GM19099 (cell line): Measurements from ENCODE around the gene TMEM8B.

Experiments used
- POLR2A ChIP-seq: IDR thresholded peaks from 3 replicates; pipeline ENCODE4 v1.6.1; 2011; ENCODE audit warnings: low read depth; ENCODE audit not compliant: insufficient read length; ENCODE audit errors: extremely low read depth

TMEM8B gene

DNA sequence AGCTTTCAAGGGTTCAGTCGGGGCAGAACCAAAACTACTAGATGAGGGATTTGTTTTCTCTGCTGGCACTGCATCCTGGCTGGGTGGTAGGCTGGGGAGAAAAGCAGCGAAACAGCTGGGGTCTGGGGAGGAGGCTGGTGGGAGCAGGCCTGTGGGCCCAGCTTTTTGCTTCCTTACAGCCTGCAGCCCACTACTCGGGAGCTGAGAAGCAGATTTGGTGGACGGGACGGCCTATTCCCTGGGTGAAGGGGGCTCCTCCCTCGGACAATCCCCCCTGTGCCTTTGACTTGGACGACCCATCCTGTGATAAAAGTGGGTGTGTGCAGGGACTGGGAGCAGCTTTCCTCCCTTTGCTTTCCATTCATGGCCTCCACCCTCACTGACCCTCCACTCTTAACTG is 28.5 kb upstream of the TMEM8B start:
- TF ChIP-seq POLR2A = no peak

DNA sequence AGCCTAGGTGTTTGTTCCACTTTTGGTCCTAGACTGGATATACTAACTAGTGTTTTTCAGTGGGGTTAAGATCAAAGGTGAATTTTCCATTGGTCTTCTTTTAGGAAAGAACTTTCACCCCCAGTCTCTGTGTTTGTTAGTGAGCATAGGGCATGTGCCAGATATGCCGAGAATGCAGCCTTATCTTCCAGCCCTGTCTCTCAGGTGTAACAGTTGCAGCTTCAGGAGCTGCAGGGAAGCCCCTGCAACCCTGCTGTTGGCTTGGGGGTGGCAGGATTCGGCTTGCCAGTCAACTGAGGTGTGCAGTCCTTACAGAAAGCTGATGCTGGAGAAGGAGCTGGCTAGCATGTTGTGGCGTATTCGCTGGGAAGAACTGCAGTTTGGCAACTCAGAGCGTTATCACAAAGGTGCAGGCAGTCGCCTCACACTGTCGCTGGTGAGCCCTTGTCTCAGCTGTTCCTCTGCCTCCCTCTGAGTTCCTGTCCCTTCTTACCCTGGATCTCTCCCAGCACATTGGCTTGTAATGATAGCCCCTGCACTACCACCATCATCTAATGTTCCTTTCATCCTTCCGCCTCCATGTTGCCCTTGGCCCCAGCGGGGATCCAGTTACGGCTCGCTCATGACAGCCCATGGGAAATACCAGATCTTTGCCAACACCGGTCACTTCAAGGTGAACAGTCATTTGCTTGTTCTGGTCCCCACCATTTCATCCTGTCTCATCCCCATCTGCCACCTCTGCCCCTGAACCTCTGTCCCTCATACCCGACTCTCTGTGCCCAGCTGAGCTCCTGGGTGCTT is 27.5 kb upstream of the TMEM8B start:
- no peak for TF ChIP-seq POLR2A

DNA sequence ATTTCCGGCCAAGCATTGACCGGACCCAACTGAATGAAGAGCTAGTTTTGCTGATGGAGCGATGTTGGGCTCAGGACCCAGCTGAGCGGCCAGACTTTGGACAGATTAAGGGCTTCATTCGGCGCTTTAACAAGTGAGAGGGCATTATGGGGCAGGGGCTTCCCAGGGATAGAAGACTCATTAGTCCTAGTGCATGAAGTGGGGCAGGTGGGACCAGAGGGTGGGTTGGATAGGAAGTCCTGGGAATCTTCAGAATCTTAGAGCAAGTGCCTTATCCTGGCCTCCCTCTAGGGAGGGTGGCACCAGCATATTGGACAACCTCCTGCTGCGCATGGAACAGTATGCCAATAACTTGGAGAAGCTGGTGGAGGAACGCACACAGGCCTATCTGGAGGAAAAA is 22.9 kb upstream of the TMEM8B start:
- TF ChIP-seq POLR2A = no peak

- TF ChIP-seq POLR2A = no peak
Observed at GRCh38 chr9:35808433-35808832, 20.6 kb upstream of the TMEM8B start.

DNA sequence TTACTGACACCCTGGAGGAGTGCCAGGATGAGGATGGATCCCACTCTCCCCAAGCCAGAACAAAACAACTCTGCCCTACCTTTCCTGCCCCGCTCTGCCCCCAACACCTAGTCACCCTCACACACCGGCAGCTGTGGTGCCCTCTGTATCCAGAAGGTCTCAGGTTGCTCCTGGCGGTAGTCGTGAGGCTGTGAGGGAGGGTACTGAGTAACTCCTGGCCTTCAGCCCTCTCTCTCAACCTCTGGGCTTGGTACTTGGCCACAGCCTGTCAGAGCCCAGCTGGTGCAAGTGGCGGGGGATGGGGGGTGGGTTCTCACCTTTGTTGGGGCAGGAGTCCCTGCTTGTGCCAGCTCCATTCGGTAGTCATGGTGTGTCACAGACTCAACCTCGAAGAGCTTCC is 18.9 kb upstream of the TMEM8B start:
- no peak for TF ChIP-seq POLR2A

GRCh38 chr9:35811381-35812024 is 17.5 kb upstream of the TMEM8B start:
- no peak for TF ChIP-seq POLR2A

DNA sequence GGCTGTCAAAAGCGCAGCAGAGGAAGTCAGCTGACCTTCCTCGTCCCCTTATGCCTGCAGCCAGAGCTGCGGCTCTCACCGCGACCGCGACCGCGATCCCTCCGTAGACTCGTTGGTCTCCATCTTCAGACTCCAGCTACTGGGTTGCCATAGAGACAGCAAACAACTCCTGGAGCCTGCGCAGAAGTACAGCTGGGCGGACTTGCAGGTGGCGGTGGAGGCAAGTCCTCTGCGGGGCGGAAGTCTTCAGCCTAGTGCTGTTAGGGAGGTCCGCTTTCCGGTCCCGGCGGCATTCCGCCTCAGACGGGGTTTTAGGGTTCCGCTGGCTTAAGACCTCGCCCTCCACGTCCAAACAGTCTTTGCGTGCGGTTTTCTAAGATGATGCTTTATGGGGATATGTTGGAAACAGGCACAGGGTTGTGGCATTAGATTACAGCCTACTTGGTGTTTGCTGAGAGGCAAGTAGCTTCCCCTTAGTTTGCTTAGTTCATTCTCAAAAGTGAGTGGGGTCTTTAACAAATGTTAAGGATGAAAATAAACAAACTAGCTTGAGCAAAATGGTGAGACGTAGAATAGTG is 16.9 kb upstream of the TMEM8B start, which contains the start of gene SPAG8:
Gene SPAG8 (minus strand): TSS at position 238 of the 578 bp plus-strand sequence. CDS start 115 bp downstream, at position 123.
- TF ChIP-seq POLR2A = peak; percentile 44

DNA sequence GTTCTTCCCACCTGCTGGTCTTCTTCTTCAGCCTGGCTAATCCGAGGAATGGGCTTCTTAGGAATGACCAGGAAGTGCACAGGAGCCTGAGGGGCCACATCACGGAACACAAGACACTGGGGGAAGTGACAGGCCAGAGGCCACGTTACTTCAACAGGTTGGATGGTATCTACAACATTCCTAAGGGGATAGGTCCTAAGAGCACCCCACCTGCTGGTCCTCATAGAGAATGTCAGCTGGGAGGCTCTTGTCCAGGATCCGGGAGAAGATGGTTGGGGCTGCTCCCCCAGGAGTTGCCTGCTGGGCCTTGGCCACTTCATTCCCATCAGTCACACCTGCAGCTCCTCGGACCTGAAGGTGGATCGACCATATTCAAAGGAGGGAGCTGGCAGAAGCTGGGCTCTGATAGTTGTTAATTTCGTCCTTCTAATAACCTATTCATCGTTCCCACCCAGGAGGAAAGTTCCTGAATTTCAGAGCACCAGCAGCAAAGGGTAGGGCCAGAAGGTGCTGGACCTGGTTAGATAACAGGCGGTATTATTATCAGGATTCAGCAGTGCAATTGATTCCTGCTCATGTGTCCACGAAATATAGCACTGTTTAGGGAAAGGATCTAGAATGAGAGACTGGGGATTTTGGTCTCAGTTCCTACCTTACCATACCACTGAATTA is 15.5 kb upstream of the TMEM8B start:
- no peak for TF ChIP-seq POLR2A

DNA sequence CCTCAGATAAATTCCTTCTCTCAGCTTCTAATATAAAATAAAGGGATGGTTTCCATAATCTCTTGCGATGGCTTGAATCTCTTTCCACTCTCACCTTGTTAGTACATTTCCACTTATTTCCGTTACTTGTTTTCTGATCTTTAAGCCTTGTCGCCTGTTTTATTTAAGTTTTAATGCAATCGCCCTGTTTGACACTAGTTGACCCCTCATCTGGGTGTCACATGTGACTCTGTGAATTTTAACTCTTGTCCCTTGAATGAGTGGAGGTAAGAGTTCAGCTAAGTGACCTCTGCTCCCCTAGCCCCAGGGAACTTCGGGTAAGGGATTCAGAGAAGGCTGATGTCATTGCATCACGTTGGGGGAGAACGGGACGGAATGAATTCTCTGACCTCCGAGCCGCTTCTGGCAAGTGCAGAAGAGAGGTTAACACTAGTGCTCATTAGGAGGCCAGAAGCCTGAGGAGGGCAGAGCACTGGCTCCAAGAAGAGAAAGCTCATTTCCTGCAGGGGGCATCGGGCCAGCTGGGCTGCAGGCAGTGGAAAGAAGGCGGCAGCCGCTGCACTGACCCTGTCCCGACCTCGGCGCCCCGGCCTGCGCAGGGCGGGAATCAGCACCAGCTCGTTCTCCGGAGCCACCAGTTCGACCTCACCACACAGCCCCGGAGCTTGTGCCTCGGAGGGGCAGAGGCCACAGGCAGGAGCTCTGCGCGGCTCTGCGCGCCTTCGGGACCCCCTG is 14.8 kb upstream of the TMEM8B start:
- TF ChIP-seq POLR2A = no peak

DNA sequence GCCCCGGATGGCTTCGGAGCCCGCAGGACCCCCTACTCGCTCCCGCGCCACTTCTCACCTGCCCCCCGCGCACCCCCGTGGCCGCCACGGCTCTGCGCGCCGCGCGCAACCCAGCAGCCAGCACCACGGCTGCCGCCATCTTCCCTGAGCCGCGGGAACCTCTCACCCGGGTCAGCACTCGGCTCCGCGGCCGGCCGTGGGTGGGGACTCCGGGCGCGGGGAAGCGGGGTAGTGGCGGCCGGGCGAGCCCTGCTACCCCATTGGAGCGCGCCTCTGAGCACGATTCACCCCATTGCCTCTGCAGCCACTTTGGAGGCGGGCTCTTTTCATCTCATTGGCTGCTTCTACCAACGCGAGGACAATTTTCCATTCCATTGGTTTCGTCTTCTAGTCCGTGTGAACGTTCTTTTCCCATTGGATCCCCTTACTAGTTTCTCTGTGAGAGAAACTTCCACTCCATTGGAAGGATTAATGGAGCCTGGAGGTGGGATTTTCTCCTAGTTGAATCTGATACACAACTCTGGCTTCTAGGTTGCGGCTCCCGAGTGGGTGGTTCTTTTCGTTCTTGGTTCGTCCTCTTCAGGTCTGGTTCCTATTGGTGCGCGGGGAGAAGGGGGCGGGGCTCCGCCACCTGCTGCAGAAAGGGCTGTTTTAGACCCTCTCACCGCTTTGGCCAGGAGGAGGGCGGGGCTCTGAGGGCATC is 14.0 kb upstream of the TMEM8B start, which contains the start of gene HINT2:
Gene HINT2 (minus strand): TSS at position 202 of the 703 bp plus-strand sequence. CDS start 63 bp downstream, at position 139.
- peak; percentile 95 for TF ChIP-seq POLR2A

DNA sequence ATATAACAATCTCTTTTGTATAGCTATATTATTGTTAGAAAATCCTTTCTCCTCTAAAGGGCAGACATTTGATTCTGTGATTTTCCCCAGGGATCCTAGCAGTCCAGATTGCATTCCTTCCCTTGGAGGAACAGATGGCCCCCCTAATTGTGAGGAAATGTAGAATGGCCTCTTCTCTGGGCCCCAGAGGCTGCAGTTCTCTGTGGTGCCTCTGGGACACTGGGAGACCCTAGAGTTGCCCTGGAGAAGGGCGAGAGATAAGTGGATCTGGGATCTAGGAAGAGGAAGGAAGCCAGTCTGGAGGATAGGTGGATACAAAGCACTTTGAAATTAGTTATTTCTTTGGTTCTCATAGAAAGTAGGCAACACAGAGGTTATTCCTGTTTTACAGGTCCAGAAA is 12.3 kb upstream of the TMEM8B start:
- TF ChIP-seq POLR2A = no peak

DNA sequence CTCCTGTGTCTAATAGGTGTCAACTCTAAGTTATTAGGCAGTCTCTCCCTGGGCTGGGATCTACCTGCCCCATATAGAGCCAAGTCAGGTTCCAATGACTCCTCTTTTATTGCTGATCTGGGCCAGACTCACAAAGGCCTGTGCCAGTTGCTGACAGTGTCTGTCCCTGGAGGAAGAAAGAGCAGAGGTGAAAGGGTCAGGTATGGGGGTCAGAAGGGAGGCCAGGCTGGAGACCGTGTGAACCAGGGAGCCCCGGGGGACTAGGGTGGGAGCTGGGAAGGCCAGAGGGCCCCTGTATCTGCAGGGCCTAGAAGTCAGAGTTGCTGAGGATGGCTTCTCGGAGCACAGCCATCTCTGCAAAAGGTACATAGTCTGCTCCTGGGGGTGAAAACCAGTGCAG is 10.7 kb upstream of the TMEM8B start:
- no peak for TF ChIP-seq POLR2A

GRCh38 chr9:35820076-35820475 is 9.0 kb upstream of the TMEM8B start:
- no peak for TF ChIP-seq POLR2A

DNA sequence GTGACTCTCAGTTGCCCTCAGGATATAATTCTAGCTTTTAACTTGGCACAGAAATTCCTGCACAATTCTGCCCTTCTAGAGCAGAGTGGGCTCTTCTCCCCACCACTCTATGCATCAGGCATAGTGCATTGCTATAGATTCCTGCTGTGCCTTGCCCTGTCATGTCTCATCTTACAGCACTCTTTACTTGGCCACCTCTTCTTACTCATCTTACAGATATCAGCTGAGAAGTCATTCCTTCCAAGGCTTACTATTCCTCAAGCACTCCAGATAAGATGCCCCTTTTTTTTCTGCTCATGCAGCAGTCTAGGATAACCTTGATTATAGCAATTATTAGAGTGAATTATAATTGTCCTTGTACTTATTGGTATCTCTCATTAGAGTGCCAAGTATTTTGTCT is 6.1 kb upstream of the TMEM8B start:
- TF ChIP-seq POLR2A = no peak
